GM18511 (cell line): ENCODE data around the gene OGFOD3.

ENCODE experiments used
- ATAC-seq: cut with Tn5 transposase; IDR thresholded peaks from one replicate; pipeline ENCODE4 v1.9.1; 2021; ENCODE audit warnings: mild to moderate bottlenecking, moderate library complexity; ENCODE audit not compliant: unreplicated experiment

The OGFOD3 gene

DNA sequence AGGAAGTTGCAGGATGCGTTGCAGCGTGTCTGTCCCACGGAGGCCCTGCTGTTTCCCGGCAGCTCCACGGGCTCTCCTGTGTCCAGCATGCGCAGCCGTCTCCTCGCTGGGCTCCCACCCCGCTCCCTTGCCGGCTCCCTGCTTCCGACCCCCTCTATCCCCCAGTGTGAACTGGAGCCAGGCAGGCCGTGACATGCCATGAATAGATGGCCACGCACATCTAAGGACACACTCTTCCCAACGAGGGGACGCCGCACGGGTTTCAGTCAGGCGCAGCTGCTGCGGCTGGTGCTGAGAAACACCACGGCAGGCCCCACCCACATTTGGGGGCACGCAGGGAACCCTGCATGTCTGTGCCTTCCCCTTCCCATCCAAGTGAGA, 9.5 kb downstream of the OGFOD3 start:
- ATAC-seq, result no peak

DNA sequence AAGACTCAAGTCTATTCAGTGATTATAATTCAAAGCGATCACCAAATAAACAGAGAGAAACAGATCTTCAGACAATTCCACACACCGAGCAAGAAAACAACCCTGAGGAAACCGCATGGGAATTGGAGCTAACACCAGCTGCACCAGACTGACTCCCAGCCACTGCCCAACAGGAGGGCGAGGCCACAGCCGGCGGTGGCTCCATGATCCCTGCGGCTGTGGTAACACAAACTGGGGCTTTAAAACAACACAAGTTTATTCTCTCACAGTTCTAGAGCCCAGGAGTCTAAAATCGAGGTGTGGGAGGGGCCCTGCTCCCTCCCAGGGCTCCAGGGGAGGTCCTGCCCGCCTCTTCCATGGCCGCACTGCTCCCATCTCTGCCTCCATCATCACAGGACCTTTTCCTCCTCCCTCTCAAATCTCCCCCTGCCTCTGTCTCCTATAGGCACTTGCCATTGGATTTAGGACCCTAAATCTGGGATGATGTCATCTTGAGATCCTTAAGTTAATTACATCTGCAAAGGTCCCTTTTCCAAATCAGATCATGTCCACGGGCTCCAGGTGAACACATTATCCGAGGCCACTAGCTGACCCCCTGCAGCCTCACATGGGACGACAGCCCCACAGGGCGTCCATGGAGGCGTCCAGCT, 10.0 kb downstream of the OGFOD3 start:
- no peak for ATAC-seq

DNA sequence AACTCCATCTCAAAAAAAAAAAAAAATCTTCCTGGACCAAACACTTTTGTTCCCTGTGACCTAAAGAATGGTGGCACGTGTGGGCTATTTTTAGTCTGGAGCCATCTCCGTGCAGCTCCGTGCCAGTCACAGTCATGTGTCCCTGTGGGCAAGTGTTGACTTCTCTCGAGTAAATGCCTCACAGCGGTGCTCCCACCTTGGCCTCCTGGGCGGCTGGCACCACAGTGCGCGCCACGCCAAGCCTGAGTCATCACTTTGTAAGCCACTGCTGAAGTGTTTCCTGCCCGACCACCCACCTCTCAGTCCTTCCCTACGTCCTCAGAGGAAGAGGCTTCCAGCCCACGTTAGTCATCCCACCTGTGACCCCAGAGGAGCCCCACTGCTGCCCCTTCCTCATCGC, 11.1 kb downstream of the OGFOD3 start:
- no peak for ATAC-seq

DNA sequence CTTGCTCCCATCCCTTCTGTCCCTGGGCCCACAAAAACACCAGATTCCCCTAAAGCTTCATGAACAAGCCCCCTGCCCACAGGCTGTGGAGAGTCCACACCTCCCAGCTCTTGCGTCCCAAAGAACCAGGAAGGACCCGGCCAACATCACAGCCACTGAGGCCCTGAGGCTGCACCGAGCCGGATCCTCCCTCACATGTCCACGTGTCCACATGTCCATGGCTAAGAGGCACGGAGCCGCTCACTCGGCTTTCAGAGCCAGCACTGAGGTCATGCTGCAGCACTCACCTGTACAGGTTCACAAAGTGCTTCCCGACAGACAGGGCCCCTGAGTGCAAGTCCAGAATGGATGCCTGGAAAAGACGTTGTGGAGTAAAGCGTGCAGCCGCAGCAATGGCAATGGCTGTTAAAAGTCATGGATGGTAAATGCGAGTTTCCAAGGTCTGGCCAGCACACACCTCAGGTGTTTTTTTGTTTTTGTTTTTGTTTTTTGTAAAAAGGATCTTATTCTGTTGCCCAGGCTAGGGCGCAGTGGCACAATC, 12.2 kb downstream of the OGFOD3 start:
- no peak for ATAC-seq

DNA sequence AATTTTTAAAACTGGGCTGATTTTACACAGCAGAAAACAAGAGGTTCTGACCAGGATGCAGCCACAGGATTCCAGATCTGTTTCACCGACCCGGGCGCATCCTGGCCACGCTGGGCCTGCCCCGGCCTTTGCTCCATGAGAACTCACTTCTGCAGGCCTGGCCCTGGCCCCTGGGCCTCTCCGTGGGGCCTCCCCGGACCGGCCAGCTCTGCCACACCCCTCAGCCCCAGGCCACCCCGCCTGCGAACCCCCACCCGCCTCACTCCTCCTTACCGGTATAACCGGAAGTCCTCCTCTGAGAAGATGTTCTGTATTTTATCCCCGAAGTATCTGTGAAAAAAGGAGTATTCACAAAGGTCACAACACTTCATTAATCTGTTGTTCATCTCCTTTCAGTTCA, 13.3 kb downstream of the OGFOD3 start:
- ATAC-seq, result no peak

DNA sequence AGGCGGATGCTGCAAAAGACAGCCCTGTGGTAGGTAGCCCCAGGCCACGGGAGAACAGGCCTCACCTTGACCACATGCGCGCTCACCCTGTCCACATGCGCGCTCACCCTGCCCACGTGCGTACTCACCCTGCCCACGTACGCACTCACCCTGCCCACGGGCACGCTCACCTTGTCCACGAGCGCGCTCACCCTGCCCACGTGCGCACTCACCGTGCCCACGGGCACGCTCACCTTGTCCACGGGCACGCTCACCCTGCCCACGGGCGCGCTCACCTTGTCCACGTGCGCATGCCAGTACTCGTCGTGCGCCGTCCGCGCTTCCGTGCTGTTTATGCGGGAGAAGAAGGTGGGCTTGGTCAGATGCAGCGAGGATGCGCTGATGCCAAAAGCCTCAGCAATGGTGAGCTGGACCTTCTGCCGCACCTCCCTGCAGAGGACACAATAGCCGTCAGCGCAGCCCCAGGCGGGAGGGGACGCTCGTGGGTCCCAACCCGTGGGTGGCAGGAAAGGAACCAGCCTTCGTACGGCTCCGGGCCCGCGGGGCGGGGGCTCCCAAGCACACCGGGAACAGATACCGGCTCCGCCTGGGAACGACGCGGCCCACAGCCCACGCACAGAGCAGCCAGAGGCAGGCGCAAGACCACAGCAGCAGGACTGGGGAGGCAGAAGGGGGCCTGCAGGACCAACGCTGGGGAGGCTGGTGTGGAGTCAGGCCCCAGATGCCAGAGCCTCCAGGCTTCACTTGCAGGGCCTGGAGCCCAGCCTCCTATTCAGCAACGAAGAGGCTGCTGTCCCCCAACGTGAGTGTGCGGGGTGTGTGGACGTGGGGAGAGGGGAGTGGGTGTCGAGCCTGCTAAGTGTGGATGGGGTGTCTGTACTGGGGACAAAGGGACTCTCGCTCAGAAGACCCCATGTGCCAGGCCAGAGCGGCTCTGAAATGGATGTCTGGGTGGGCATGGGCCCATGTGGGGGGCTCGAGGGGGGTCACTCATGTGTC, 14.4 kb downstream of the OGFOD3 start:
- no peak for ATAC-seq

DNA sequence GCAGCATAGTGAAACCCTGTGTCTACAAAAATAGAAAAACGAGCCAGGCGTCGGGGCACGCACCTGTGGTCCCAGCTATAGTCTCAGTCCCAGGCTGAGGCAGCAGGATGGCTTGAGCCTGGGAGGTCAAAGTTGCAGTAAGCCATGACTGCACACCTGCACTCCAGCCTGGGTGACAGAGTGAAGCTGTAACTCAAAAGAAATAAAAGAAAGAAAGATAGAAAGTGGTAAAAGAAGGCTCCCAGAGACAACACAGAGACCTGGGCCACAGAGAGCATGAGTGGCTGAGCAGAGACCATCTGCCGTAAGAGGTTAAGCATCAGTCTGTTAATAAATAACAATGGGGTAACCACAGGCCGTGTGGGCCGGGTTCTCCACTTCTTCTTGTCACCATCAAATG, 15.5 kb downstream of the OGFOD3 start:
- ATAC-seq, result peak; percentile 86

DNA sequence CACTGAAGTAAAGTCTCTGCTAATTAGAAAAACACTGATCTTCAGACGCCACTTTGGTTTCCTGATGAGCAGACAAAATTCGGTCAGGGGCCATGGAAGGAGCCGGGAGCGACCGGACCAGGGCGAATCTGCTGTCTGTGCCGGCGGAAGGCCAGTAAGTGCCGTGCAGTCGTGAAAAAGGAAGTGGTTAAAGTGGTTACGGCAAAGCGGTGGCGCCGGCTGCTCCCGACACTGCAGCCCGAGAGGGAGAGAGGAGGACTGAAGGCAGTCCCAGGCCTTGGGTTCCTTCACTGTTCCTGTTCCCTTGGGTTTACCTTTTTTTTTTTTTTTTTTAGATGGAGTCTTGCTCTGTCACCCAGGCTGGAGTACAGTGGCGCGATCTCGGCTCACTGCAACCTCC, 17.6 kb downstream of the OGFOD3 start:
- ATAC-seq, result peak; percentile 50

DNA sequence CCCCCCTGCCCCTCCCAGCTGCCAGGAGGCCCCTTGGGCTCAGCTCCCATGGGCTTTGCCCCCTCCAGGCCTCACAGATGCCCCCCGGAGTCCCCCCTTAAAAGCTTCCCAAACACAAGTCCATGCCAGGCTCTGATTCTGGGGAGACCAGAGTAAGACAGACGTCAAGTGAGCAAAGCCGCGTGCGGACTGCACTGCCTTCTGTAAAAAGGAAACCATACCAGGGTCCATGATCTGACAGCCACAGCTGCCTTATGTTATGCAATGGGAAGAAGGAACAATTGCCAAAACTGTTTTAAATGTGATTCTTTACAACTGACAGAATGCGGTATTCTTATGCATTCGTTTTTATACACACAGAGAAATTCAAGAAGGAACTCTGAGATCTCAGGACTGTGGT, 18.2 kb downstream of the OGFOD3 start:
- no peak for ATAC-seq

DNA sequence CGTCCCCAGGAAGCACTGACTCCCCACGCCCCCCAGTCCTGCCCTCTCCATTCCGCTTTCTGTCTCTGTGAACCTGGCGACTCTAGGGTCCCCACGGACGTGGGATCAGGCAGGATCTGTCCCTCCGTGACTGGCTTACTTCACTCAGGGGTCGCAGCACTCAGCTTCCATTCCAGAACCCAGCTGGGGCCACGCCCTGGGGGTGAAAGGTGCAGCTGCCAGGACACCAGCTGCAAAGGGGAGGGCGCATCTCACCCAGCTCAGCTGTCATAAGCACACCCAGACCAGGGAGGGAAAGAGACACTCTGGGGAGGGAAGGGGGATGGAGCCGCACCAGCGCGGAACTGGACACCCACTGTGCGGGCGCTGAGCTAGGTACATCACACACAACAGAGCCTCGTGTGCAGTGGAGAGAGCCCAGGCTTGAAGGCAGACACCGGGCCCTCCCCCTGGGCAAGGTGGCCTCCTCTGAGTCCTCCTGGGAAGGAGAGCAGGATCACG, 18.7 kb downstream of the OGFOD3 start:
- ATAC-seq, result no peak

DNA sequence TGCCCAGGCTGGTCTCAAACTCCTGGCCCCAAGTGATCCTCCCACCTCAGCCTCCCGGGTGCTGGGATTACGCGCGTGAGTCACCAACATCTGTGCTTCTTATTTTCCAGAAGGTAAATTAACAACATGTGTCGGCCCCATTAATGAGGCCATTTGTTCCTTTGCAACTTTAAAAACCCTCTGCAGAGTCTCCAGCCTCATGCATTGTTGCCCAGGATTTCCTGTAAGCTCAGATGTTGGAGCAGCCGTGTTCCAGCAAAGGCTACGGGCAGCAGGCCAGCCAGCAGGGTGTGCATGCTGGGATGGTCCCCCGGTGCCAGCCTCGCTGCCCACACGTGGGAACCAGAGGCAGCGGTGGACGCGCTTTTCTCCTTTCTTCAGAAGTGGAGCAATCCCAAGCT, 19.3 kb downstream of the OGFOD3 start:
- no peak for ATAC-seq

DNA sequence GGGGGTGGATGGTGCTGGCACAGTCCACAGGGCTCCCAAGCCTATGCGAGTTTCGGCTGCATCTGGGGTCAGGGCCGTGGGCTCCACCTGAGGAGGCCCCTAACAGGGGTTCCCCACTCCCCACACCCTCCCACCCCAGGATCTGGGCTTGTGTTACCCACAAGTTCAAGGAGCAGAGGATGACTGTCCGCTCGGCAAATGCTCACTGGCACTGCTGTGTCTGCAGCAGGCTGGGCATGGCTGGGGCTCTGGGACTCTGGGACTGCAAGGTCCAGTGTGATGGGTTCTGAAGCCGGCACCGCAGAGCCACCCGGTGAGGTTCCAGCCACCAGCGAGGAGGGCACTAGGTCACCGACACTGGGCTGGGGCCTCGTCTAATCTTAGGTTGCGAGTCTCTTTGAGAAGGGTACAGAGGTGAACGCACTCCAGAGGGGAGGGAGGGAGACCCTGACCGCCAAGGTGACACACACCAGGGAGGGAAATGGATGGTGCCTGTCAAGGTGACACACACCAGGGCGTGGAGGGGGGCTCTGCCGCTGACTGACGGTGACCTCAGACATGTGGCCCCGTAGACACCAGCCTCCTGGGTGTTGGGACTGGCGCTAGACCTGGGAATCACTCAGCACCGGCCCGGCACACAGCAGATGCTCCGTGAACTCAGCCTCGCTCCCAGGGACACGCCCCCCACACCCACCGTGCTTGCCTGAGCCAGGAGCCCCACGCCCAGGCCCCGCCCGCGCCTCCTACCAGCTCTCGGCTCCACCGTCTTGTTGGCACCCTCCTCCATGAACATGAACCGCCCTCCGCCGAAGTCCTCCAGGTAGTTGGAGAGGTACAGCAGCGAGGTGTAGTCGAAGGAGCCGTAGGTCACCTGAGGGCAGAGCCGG, 20.7 kb downstream of the OGFOD3 start:
- no peak for ATAC-seq

DNA sequence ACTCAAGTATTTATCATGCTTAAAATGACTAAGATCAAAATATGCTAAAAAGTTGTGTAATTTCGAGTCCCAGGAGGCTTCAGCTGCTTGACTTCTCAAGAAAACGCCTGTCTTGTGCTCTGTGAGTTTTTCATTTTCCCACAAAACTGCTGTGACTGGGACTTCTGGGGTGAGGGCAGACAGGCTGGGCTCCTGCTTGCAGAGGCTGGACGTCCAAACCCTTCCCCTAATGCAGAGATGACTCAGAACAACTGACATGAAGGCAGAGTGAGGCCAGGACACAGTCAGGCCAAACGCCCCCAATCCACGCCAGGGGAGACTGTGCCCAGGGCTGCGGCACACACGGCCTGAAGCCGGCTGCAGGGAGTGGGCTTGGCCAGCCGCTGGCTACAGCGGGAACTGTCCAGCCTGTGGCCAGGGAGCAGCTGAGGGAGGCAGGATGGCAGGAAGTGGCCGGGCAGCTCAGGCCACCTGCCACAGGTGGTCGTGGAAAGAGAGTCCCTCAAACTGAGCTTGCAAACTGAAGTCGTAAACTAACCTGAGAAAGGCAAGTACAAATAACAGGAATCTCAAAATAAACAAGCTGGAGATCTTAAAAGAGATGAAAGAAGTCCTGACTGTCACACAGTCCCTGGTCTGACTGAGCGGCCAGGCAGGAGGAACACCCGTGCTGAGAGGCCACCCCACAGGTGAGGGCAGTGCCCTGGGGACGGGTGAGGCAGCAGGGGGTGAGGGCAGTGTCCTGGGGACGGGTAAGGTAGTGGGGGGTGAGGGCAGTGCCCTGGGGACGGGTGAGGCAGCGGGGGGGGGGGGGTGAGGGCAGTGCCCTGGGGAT, 21.6 kb downstream of the OGFOD3 start:
- no peak for ATAC-seq

DNA sequence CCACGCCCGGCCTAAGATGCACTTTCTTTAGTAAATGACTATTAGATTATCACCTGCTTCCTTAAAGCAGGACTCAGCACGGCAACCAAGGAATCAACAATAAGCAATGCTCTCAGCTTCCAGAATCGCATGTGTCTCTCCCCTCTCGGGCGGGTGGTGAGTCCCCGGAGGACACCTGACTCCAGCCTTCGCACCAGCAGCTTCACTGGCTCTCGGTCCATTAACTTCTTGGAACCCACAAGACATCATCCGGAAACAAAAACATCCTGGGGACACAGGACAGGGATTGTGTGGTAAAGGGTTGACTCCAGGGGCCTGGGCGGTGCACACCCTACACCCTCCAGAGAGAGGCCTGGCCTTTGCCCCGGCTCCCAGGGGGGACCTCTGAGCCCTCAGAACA, 24.1 kb downstream of the OGFOD3 start:
- ATAC-seq, result no peak

DNA sequence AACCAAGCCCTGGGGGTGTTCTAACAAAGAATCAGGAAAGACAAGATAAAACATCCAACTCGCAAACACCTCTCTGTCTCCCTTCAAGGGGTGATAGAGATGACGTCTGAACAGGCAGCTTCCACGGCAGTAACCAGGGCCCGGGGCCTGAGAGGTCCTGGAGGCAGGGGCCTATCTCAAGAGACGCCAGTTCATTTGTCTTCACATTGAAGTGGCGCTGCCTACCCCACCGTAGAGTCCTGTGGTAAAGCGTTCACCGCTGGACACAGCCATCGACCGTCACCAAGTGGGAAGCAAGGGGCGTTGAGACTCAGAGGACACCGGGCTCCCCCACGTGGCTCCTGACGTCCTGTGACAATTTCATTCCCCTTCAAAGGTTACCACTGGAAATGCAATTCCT, 25.4 kb downstream of the OGFOD3 start:
- no peak for ATAC-seq

DNA sequence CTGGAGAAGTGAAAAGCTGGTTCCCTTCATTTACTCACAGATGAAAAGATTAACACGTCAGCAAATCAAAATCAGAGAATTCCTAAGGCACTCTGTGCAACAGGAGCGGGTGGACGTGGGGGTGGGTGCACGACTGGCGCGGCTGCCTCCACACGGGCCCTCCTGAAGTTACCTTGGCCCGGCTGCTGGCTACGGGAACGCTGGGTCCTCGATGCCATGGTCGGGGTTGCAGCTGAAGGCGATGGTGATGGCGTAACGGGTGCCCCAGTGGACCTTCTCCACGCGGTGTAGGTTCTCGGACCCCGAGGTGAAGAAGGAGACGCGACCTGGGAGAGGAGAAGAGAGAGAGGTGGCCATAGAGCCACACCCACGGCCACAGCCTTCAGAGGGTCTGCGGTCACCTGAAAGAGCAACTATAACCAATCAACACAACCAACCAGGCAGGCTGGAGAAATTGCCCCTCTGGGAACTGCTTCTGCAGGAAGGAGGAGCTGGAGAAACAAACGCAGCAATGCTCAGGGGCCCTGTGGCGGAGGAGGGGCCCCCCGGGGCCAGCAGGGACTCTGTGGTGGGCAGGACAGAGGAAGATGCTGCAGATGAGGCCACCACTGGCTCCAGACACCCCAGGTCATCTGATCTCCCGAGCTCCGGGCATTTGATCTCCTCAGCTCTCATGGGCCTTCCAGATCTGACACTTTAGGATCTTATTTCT, 26.0 kb downstream of the OGFOD3 start:
- ATAC-seq, result no peak

DNA sequence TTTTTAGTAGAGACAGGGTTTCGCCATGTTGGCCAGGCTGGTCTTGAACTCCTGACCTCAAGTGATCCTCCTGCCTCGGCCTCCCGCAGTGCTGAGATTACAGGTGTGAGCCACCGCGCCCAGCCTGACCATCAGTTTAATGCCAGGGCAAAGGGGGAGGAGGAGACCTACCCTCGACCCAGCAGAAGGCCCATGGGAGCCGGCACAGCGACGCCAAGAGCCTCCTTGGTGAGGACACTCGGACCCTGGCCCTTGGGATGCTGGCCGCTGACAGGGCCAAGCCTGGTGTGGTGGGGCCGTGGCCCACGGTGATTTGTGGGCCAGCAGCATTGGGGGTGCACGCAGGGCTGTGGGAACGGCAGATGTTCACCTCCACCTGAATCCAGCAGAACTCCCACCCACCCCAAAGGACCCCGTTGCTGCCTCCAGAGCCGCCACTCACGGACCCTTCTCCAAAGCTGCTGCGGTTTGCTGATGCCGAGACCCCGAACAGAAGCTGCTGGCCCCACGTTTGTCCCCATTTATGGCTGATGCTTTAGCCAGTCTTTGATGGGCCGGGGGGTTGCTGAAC, 26.8 kb downstream of the OGFOD3 start:
- ATAC-seq, result no peak

DNA sequence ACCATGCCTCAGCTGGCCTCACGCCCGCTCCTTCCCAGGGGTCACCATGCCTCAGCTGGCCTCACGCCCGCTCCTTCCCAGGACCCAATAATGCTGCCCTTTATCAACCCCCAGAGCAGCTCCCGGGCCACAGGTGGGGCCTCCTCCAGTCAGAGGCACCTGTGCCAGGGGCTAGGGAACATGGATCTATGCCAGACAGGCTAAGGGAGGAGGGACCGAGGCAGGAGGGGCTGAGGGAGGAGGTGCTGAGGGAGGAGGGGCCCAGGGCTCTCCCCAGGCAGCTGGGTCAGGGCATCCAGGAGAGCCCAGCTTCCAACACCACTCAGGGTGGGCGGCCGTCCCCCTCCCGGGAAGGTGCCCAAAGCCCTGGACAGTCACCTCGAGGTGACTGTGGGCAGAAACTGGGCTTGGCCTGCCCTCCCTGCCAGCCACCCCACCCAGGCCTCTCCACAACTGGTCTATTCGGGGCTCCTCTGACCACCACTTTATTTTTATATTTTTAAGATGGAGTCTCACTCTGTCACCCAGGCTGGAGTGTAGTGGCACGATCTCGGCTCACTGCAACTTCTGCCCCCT, 27.4 kb downstream of the OGFOD3 start:
- no peak for ATAC-seq
